K562 (cell line): ENCODE data around the gene TLDC2. TPM values are rescaled to one million over a fixed set of nuclear protein-coding genes. Genes with fewer than 3 reads are reported as not detected.

ENCODE experiments used
- CHD2 ChIP-seq: IDR thresholded peaks from 2 replicates; pipeline ENCODE4 v1.6.1; 2011; ENCODE audit warnings: low read depth, low read length
- CREB3 ChIP-seq: fragments of 450-650 bp; conservative IDR thresholded peaks from 2 replicates; pipeline ENCODE4 v1.6.1; 2016; ENCODE audit warnings: missing genetic modification characterization, low read depth, mild to moderate bottlenecking, missing compliant biosample characterization, moderate library complexity
- CTCFL ChIP-seq: IDR thresholded peaks from 2 replicates; pipeline ENCODE4 v1.6.1; 2011; ENCODE audit warnings: borderline replicate concordance, low read depth, mild to moderate bottlenecking, moderate library complexity, low read length; ENCODE audit not compliant: insufficient read depth, poor library complexity, severe bottlenecking
- FOXA3 ChIP-seq, 2 experiments: fragments of 450-650 bp in 1 of 2; sonication (generic) in 1 of 2; formaldehyde crosslinking; IDR thresholded peaks in 1 of 2; conservative IDR thresholded peaks in 1 of 2; 2 replicates each; pipeline versions ENCODE4 v1.4.0 to v1.8.0; 2020 to 2022; ENCODE audit warnings: mild to moderate bottlenecking in 2 of 2, missing genetic modification reagents in 1 of 2
- GATA2 ChIP-seq: sonication (generic); formaldehyde crosslinking; IDR thresholded peaks from 2 replicates; pipeline ENCODE4 v1.4.0; 2020; ENCODE audit warnings: mild to moderate bottlenecking, missing genetic modification reagents
- GTF2B ChIP-seq: IDR thresholded peaks from 2 replicates; pipeline ENCODE4 v1.6.1; 2011; ENCODE audit not compliant: insufficient read length; ENCODE audit errors: extremely low read depth
- HMGXB4 ChIP-seq: sonication (generic); formaldehyde crosslinking; IDR thresholded peaks from 2 replicates; pipeline ENCODE4 v1.8.1; 2023; ENCODE audit warnings: mild to moderate bottlenecking, missing genetic modification reagents
- KDM5B ChIP-seq: fragments of 200-600 bp; sonication (generic); IDR thresholded peaks from 2 replicates; pipeline ENCODE4 v1.6.1; 2012; ENCODE audit warnings: low read depth, mild to moderate bottlenecking, moderate library complexity, low read length, control low read depth, inconsistent platforms; ENCODE audit not compliant: insufficient replicate concordance
- MAX ChIP-seq: sonication (generic); formaldehyde crosslinking; IDR thresholded peaks from 2 replicates; pipeline ENCODE4 v1.9.0; 2022; ENCODE audit warnings: mild to moderate bottlenecking, missing genetic modification reagents
- NR2F6 ChIP-seq: fragments of 450-650 bp; formaldehyde crosslinking; IDR thresholded peaks from 2 replicates; pipeline ENCODE4 v1.4.0; 2020; ENCODE audit warnings: mild to moderate bottlenecking
- TAL1 ChIP-seq: fragments of 450-650 bp; IDR thresholded peaks from 2 replicates; pipeline ENCODE4 v1.6.1; 2016; ENCODE audit warnings: mild to moderate bottlenecking
- TEAD2 ChIP-seq: fragments of 450-650 bp; IDR thresholded peaks from 2 replicates; pipeline ENCODE4 v1.6.1; 2016; ENCODE audit warnings: missing genetic modification characterization, control low read depth, missing compliant biosample characterization
- ZKSCAN8 ChIP-seq: fragments of 200-800 bp; sonication (Bioruptor generic); IDR thresholded peaks from 2 replicates; pipeline ENCODE4 v1.6.1; 2016; ENCODE audit warnings: missing genetic modification characterization, missing compliant biosample characterization
- ZNF583 ChIP-seq: fragments of 250-450 bp; sonication (Bioruptor Pico); IDR thresholded peaks from 2 replicates; pipeline ENCODE4 v1.4.0; 2020
- ZNF77 ChIP-seq: fragments of 250-450 bp; sonication (Bioruptor Pico); IDR thresholded peaks from 2 replicates; pipeline ENCODE4 v1.5.0; 2020
- polyA plus RNA-seq, 8 experiments: library from polyadenylated mRNA; depleted of rRNA in 4 of 8; stranded (reverse) in 5 of 8; unstranded in 3 of 8; fragments of >200 nt; fragmentation: Nextera tagmentation in 2 of 8; fragmentation: Illumina TruSeq in 1 of 8; extraction: Ambion mirVana in 2 of 8; extraction: Trizol in 1 of 8; gene quantifications; 2 replicates each; pipeline versions ENCODE4 v1.2.1 to v1.2.3, GENCODE V29; 2011 to 2014; ENCODE audit warnings: inconsistent platforms in 1 of 8, missing spikeins in 1 of 8
- total RNA-seq, 7 experiments: library from RNA; depleted of rRNA in 6 of 7; stranded (reverse); fragments of >200 nt in 6 of 7; fragmentation: Illumina TruSeq in 2 of 7; extraction: Trizol in 2 of 7; gene quantifications; 2 replicates each; pipeline versions ENCODE4 v1.2.1 to v1.2.3, GENCODE V29; 2011 to 2021; ENCODE audit warnings: low replicate concordance in 1 of 7
- TF ChIP-seq, protein P1 (sequence below): fragments of 250-450 bp; sonication (Bioruptor Pico); IDR thresholded peaks from 2 replicates; pipeline ENCODE4 v1.4.0; 2020; ENCODE audit warnings: mild to moderate bottlenecking, moderate library complexity
- TF ChIP-seq, protein P2 (sequence below): fragments of 250-450 bp; sonication (Bioruptor Pico); IDR thresholded peaks from 2 replicates; pipeline ENCODE4 v1.5.0; 2021

The TLDC2 gene
- total and polyA plus RNA-seq, 9 of the 15 experiments (the other 6 are each of a cell fraction or from before 2014, with no cell fraction given): not detected

GRCh38 chr20:36861625-36861874 lies 14.4 kb upstream of the TLDC2 start (continued):
- TF ChIP-seq, protein P1, sequence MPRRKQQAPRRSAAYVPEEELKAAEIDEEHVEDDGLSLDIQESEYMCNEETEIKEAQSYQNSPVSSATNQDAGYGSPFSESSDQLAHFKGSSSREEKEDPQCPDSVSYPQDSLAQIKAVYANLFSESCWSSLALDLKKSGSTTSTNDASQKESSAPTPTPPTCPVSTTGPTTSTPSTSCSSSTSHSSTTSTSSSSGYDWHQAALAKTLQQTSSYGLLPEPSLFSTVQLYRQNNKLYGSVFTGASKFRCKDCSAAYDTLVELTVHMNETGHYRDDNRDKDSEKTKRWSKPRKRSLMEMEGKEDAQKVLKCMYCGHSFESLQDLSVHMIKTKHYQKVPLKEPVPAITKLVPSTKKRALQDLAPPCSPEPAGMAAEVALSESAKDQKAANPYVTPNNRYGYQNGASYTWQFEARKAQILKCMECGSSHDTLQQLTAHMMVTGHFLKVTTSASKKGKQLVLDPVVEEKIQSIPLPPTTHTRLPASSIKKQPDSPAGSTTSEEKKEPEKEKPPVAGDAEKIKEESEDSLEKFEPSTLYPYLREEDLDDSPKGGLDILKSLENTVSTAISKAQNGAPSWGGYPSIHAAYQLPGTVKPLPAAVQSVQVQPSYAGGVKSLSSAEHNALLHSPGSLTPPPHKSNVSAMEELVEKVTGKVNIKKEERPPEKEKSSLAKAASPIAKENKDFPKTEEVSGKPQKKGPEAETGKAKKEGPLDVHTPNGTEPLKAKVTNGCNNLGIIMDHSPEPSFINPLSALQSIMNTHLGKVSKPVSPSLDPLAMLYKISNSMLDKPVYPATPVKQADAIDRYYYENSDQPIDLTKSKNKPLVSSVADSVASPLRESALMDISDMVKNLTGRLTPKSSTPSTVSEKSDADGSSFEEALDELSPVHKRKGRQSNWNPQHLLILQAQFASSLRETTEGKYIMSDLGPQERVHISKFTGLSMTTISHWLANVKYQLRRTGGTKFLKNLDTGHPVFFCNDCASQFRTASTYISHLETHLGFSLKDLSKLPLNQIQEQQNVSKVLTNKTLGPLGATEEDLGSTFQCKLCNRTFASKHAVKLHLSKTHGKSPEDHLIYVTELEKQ (CRISPR knock-in tag): no peak
- TF ChIP-seq MAX (CRISPR knock-in tag) (peak; percentile 78), KDM5B (no peak), CREB3 (no peak), CHD2 (no peak), HMGXB4 (no peak), GATA2 (CRISPR knock-in tag) (no peak), GTF2B (no peak), ZNF583 (CRISPR knock-in tag) (no peak), FOXA3 (CRISPR knock-in tag; conservative IDR thresholded peaks at IDR 0.05 in 1 of 2, IDR thresholded peaks at IDR 0.05 in 1 of 2) (0 out of 4 replicates have a peak, but pooled peaks of 1 of the 2 experiments have one; percentile 34), ZNF77 (CRISPR knock-in tag) (no peak), TAL1 (no peak), ZKSCAN8 (CRISPR knock-in tag) (no peak), CTCFL (no peak), TEAD2 (tag) (no peak), NR2F6 (CRISPR knock-in tag) (no peak)
- TF ChIP-seq, protein P2, sequence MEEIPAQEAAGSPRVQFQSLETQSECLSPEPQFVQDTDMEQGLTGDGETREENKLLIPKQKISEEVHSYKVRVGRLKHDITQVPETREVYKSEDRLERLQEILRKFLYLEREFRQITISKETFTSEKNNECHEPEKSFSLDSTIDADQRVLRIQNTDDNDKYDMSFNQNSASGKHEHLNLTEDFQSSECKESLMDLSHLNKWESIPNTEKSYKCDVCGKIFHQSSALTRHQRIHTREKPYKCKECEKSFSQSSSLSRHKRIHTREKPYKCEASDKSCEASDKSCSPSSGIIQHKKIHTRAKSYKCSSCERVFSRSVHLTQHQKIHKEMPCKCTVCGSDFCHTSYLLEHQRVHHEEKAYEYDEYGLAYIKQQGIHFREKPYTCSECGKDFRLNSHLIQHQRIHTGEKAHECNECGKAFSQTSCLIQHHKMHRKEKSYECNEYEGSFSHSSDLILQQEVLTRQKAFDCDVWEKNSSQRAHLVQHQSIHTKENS (CRISPR knock-in tag): no peak
